Nucleus accumbens (tissue), 56 donors: ENCODE data around the gene AGBL1.

Source experiments
- DNase-seq, 56 donors: peaks; one replicate each; lab custom pipeline; 2025; lab: John Stamatoyannopoulos, UW

AGBL1 gene

GRCh38 chr15:86311568-86312280 is 232.1 kb downstream of the AGBL1 start:
- DNase-seq, result no peak

GRCh38 chr15:86312486-86312885 is 232.8 kb downstream of the AGBL1 start:
- no peak for DNase-seq

- peak in 5 of 56 donors; percentile 1 to 9 (median 5) for DNase-seq
Measured at GRCh38 chr15:86316216-86316615, 236.5 kb downstream of the AGBL1 start.

GRCh38 chr15:86316726-86317383 is 237.2 kb downstream of the AGBL1 start:
- no peak for DNase-seq

- no peak for DNase-seq
Measured at GRCh38 chr15:86317384-86317740, 237.7 kb downstream of the AGBL1 start.

GRCh38 chr15:86322629-86323028 is 243.0 kb downstream of the AGBL1 start:
- DNase-seq, result no peak

GRCh38 chr15:86327230-86327865 is 247.7 kb downstream of the AGBL1 start:
- DNase-seq, result no peak

GRCh38 chr15:86328658-86329057 is 249.0 kb downstream of the AGBL1 start:
- DNase-seq, result no peak

GRCh38 chr15:86329311-86330013 is 249.8 kb downstream of the AGBL1 start:
- no peak for DNase-seq

GRCh38 chr15:86333819-86334218 is 254.1 kb downstream of the AGBL1 start:
- DNase-seq, result no peak

- no peak for DNase-seq
Measured at GRCh38 chr15:86336051-86336788, 256.5 kb downstream of the AGBL1 start.

- no peak for DNase-seq
Measured at GRCh38 chr15:86337071-86337470, 257.4 kb downstream of the AGBL1 start.

- no peak for DNase-seq
Measured at GRCh38 chr15:86347245-86347644, 267.6 kb downstream of the AGBL1 start.

- no peak for DNase-seq
Measured at GRCh38 chr15:86349565-86349964, 269.9 kb downstream of the AGBL1 start.

- DNase-seq, result no peak
Measured at GRCh38 chr15:86353213-86353612, 273.5 kb downstream of the AGBL1 start.

GRCh38 chr15:86355361-86355760 is 275.7 kb downstream of the AGBL1 start:
- DNase-seq, result no peak

GRCh38 chr15:86355801-86356200 is 276.1 kb downstream of the AGBL1 start:
- no peak for DNase-seq

- DNase-seq, result no peak
Measured at GRCh38 chr15:86362555-86362954, 282.9 kb downstream of the AGBL1 start.

GRCh38 chr15:86373147-86373546 is 293.5 kb downstream of the AGBL1 start:
- DNase-seq, result no peak

- DNase-seq, result no peak
Measured at GRCh38 chr15:86375733-86376280, 296.1 kb downstream of the AGBL1 start.
